Activated T-cell treated with anti-CD3 and anti-CD28 coated beads for 48 hours (primary cell): ENCODE measurements around the gene PAWR.

Experiments used
- DNase-seq: peaks from one replicate; pipeline ENCODE4 v3.0.0-alpha.2; 2020; ENCODE audit warnings: low read depth

Gene PAWR, protein sequence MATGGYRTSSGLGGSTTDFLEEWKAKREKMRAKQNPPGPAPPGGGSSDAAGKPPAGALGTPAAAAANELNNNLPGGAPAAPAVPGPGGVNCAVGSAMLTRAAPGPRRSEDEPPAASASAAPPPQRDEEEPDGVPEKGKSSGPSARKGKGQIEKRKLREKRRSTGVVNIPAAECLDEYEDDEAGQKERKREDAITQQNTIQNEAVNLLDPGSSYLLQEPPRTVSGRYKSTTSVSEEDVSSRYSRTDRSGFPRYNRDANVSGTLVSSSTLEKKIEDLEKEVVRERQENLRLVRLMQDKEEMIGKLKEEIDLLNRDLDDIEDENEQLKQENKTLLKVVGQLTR

DNA sequence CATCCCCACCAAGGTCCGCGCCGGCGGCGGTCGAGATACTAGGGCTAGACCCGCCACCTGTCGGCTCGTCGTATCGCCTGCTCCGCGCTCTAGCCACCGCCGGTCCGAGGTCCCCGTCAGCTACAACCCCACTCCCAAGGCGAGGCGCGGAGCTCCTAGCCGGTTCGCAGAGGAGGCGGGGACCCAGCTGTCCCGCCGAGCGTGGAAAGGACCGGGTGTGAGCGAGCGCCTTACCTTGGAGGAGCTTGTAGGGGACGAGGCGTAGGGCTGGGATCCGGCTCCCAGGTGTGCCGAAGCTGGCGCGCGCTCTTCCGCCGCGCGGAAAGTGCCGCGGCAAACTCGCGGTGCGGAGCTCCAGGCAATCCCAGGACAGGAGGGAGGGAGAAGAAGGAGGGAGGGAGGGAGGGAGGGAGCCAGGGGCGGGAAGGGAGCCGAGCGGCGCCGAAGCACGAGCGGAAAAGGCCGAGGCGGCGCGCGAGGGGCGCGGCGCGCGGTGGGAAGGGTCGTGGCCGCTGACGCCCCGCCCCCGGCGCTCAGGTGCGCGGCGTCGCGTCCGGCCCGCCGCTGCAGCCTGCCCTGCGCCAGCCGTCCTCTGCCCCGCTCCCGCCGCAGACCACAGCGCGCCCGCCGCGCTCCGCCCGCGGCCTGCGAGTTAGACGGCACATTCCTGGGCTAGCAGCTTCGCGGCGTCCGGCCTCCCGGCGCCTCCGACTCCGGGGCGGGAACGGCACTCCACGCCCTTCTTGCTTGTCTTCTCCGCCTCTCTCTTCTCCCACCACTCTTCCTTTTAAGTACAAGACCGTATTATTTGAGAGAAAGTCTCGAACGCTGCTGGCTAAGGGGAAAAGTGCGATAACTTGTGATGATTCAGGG, at the start of gene PAWR:
TSS of gene PAWR (minus strand) at position 327 of the 873 bp plus-strand sequence. CDS start 720 bp downstream, outside the sequence.
- peak; percentile 16 for DNase-seq

DNA sequence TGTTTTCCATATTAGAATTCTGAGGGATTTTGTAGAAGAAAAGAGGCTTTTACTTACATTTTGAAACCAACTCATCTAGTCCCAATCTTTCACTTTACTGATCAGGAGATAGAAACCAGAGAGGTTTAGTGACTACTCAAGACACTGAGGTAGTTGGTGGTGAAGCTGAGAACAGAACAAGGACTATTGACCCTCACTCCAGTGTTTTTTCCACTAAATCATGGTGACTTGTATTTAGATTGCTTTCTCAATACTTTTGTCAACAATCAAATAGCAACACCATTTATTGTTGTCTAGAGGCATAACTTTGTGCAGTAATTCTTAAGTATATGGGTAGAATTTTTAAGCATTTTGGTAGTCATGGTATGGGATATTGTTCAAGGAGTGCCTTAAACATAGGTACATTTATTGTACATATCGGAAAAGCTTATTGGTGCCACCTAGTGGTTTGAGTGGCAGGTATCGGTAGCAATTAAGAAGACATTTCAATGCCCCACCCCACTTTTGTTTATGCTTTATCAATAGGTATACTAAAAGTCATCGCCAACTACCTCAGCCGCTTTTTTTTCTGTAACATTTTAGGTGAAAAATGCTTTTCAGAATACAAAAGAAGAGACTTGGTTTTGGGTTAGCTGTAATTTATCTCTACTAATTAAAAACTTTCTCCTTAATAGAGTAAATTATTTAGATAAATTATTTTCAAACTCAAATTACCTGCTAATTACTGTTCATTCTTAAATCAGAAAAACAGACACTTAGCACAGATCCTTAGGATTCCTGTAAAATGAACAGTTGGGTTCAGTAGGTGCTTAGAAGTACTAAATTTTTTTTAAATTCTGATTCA, 47.3 kb upstream of the PAWR start:
- DNase-seq: no peak

DNA sequence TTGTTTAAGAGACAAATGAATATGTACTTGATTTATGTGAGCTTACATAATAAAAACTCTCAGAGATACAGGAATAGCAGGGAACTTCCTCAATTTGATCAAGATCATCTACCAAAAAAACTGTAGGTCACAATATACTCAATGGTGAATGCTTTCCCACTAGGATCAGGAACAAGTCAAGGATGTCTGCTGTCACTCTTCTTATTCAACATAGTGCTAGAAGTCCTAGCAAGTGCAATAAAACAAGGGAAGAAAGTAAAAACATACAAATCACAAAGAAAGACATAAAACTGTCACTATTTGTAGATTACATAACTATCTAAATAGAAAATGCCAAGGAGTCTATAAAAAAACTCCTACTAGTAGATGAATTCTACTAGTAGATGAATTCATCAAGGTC, 41.9 kb upstream of the PAWR start:
- no peak for DNase-seq

DNA sequence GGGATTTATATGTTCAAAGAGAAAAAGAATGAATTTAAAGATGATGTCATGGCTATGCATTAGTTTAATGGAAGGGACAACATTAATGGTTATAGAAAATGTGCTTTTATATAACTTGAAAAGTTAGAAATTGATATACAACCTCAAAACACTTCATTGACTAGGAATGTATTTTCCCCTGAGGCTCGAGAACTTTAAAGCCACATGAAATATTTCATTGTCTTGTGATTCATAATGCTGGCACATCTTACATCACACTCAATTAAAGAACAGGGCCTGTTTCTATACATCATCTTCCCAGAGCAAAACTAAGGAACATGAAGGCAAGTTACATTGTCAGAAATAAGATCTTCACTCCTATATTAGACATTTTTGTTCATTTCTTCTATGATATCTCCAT, 35.2 kb upstream of the PAWR start:
- DNase-seq: no peak

DNA sequence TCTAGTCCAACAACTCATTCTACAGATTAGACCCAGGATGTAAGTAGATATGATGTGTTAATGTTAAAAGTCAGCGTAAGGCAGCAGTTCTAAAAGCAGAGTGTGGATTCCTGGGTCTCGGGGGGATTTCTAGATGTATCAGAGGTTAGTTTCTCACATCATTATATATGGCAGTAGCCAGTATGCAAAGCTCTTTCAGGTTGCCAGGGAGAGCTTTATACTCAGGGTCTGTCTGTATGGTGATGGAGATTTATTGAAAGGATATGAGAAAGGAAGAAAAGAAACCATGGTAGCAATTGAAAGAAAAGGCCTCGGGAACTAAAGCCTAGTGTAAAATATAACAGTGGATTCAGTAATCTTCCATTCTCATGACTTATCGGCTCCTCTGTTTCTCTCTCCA, 26.2 kb upstream of the PAWR start:
- no peak for DNase-seq

DNA sequence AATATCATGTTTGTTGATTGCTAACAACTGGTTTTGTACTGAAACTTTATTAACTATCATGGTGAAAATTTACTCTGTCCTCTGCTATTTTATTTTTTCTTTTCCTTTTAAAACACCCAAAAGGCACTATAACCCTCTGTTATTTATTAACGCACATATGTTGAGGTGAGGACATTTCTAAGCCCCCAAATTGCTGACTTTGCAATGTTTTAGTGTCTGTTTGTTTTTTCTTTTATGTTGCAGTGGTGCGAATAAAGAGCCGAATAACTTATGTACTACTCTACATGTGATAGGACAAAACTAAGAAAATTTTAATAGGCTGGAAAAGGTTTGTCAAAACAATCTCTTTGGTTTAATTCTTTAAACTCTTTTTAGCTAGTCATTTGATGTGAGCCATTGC, 24.5 kb upstream of the PAWR start:
- no peak for DNase-seq

DNA sequence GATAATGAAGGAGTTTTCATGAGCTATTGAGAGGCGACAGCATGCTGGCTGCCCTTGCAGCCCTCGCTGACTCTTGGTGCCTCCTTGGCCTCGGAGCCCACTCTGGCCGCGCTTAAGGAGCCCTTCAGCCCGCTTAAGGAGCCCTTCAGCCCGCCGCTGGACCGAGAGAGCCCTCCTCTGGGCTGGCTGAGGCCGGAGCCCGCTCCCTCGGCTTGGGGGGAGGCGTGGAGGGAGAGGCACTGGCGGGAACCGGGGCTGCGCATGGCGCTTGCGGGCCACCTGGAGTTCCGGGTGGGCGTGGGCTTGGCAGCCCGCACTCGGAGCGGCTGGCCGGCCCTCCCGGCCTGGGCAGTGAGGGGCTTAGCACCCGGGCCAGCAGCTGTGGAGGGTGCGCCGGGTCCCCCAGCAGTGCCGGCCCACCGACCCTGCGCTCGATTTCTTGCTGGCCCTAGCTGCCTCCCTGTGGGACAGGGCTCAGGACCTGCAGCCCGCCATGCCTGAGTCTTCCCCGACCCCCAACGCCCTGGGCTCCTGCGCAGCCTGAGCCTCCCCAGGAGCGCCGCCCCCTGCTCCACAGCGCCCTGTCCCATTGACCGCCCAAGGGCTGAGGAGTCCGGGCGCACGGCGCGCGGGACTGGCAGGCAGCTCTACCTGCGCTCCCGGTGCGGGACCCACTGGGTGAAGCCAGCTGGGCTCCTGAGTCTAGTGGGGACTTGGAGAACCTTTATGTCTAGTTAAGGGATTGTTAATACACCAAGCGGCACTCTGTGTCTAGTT, 20.1 kb upstream of the PAWR start:
- DNase-seq: no peak

DNA sequence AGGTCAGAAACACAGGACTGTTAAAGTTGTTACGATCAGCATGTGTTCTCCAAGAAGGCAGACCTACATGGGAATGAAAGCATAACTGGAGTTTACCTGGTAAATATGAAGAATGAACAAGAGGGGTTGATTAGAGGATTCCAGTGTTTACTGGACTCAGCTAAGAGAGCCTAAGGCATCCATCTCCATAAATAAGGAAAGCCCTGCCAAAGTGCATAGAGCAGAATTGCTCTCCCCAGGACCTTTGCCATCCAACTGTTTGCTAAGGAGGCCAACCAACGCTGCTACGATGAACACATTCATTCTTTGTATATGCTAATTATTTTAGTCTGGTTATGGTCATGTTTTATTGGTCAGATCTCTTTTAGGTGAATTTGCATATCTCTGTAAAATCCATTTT, 17.1 kb upstream of the PAWR start:
- DNase-seq: no peak

DNA sequence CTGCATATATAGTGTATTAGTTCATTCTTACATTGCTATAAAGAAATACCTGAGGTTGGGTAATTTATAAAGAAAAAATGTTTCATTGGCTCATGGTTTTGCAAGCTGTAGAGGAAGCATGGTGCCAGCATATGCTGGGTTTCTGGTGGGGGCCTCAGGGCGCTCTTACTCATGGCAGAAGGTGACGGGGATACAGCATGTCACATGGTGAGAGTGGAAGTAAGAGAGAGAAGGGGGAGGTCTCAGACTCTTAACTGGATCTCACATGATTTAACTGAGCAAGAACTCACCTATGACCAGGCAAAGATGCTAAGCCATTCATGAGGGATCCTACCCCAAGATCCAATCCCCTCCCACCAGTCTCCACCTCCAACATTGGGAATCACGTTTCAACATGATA, 15.9 kb upstream of the PAWR start:
- DNase-seq: no peak

DNA sequence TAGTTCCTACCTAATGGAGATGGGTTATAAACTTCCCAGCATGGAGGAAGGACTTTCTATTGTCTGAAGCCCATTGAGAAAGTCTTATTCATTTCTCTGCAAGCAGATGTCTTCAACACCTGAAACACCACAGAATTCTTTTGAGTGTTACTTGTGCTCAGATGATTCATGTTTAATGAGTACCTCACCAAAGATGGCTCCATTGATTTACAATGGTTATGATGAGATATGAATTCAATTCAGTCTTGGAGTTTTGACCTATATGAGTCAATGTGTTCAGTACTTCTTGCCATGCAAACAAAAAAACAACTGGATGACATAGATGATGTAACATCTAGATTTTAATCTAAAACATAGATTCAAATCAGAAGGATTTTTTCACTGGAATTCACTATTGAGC, 15.4 kb upstream of the PAWR start:
- no peak for DNase-seq

DNA sequence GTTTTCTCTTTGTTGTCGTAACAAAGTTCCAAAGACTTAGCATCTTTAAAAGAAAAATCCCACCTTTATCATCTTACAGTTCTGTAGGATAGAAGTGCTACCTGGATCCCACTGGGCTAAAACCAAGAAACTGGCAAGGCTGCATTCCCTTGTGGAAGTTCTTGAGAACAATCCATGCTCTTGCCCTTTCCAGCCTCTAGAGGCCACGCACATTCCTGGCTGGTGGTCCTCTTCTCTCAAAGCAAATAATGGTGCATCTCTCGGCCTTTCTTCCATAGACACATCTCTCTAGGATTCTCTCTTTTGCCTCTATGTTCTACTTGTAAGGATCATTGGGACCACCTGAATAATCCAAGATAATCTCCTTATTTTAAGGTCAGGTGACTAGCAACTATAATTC, 8.2 kb upstream of the PAWR start:
- DNase-seq: no peak

DNA sequence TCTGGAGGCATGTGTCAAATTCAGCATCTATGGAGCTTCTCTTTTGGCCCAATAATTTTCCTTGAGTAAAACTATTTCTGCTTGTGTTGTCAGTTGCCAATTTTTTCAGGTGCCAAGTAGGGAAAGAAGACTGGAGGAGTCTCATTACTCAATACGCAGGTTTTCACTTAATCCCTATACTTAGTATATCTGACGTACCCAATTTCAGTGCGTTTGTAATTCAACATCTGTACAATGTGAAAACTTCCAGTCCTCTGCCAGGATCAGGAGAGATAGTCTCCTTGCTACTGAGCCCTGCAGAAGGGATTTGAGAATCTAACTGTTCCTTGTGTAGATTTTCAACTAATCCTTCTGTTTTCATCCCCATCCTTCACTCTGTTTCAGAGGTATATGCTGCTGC, 5.7 kb upstream of the PAWR start:
- no peak for DNase-seq

DNA sequence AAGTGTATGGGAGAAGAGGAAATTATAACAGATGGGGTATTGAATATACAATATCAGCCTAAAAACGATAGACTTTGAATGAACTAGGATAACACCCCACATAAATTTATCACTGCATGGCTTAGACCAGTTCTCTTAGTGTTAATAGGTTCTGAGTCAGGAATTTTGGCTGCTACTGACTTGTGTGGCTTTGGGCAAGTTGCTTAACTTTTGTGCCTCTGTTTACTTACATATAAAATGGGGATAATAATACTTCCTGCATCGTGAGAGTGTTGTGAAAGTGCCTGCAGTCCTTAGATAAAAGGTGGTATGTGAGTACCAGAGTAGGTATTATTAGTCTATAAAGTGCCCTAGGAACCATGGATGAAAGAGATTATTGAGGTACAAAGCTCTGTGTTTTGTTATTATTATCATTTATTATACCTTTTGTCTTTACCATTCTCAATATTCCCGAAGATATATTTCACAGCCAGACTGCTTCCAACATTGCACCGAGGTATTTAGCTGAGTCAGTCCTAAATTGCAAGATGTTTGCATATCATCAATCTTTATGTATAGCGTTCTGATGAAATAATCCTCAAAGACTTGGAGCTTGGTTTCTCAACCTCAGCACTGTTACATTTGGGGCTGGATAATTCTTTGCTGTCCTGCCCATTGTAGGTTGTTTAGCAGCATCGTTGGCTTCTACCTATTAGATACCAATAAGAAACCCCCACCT, 2.3 kb upstream of the PAWR start:
- no peak for DNase-seq

DNA sequence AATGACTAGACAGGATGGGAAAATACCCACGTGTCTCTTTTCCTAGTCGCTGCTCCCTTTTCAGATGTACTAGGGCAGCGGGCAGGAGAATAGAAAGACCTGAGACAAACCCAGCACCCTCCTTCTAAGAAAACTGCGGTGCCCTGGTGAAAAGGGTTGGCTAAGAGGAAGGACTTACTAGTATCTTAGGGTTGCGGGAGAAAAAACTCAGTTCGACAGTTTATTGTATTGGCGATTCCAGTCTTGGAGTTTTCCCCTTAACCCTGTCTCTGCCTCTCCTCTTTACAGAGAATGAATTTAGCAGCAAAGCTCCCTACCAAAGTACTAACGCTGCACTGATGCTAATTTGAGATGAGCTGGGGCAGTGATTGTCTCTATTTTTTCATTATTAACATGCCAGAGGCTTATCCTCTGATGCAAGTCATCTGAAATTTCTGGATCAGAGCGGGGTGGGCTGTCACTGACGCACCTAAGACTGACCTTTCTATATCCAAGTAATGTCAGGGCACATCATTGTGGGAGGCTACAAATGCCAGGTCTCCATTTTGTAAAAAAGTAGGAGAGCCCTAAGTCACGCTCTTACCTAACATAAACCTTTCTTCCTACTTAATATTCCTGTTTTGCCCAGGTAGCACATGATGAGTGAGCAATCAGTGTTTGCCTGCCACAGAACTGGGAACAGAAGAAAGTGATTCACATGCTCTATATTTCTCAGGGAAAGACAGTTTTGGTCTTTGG, 916 bp upstream of the PAWR start:
- DNase-seq: no peak

DNA sequence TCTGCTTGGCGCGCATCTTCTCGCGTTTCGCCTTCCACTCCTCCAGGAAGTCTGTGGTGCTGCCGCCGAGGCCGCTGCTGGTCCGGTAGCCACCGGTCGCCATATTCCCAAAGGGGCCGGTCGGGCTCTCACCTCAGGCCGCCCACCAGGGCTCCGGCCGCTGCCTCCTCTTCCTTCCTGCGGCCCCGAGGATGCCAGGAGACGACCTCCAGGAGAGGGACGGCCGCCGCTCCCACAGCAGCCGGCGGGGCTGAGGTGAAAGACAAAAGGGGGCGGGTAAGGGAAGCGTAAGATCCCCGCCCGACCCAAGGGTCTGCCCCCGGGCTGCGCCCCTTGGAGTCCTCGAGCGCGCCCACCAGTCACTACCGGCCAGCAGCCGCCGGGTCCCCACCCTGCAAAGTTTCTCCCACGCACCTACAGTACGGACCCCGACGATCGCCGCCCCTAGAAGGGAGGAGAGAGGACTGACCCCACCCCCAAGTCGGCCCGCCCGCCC, 574 bp downstream of the PAWR start:
- DNase-seq: peak; percentile 3

DNA sequence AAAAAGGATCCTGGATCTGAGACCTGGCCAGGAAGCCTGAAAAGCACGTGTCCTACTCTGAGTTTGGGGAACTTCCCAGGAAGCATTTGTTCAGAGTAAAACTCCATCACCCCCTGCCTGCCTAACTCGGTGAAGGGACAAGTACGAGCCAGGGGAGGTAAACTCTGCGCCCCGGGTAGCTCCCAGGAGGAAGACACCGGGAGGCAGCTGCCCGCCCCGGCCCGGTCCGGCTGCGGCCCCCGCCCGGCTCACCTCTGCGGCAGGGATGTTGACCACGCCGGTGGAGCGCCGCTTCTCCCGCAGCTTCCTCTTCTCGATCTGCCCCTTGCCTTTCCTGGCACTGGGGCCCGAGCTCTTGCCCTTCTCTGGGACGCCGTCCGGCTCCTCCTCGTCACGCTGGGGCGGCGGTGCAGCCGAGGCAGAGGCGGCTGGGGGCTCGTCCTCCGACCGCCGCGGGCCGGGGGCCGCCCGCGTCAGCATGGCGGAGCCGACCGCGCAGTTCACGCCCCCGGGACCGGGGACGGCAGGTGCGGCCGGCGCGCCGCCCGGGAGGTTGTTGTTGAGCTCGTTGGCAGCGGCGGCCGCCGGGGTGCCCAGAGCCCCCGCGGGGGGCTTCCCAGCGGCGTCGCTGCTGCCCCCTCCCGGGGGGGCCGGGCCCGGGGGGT, 1.2 kb downstream of the PAWR start:
- DNase-seq: peak; percentile 5

DNA sequence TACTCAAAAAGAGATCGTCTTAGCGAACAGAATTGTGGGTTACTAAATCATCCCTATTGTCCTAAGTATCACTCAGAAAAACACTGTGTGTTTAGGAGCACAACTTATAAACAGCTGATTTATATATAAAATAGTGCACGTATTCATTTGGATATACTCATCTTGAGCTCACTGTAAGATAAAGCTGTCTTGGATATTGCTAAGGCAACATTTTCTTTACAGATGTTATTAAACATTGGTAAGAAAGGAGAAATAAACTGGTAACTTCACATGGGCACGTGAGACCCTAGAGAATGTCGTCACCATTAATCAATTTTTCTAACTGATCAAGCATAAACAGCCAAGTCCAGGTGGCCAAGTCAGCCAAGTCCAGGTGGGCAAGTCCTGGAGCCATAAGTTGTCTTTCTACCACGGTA, 1.7 kb downstream of the PAWR start:
- DNase-seq: no peak

DNA sequence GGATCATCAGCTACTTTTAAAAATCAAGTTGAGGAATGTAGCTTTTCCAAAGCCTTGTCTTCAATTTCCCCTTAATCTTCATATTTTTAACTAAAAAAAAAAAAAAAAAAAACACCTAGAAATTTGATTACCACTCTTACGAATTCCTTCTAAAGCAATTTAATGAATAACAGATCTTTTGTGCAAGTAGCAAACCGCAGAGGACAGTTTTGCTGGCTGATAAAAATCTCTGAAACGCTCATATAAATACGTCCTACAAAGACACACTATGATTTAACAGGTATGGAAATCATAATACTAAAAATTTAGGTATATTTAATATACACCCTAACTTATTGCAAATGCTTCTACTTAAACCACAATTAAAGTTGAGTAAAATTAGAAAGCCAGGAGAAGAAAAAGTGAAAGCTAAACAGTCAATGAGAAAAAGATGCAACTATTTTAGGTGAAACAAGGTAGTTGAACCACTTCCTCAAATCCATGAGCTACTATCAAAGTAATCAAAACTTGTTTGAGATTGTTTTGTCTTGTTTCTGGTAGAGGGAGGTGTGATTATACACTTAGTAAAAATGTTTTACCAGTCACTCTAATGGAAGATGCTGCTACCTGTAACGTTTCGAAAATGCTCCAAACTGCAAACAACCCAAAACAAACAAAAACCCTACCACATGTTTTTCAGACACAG, 2.2 kb downstream of the PAWR start:
- DNase-seq: no peak

DNA sequence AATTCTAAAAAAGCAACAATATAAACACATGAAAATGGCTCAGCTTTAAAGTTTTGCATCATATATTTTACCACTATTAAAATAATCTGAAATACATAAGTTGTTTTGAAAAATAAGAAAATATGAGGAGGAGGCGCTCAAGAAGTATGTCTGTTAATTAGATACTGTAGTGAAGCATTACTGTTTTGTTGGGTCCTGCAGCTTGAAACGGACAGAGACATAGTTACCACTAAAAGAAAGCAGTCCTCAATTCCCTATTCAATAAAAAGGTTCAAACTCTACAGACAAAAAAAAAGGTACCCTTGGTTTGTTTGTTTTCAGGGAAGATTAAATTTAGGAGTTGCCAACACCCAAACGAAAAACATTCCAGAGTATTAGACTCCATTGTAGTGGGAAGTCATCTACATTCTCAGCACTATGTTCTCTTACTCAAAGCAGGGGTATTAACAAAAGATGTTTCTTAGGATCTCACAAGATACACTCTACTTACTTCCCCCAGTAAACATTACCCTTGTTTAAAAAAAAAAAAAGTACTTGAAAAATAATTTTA, 3.0 kb downstream of the PAWR start:
- DNase-seq: no peak
